GM21576 (cell line): ENCODE results near the gene SH3TC2.

Source experiments
- ATAC-seq: cut with Tn5 transposase; IDR thresholded peaks from one replicate; pipeline ENCODE4 v1.9.1; 2021; ENCODE audit warnings: mild to moderate bottlenecking, moderate library complexity; ENCODE audit not compliant: unreplicated experiment

The SH3TC2 gene

DNA sequence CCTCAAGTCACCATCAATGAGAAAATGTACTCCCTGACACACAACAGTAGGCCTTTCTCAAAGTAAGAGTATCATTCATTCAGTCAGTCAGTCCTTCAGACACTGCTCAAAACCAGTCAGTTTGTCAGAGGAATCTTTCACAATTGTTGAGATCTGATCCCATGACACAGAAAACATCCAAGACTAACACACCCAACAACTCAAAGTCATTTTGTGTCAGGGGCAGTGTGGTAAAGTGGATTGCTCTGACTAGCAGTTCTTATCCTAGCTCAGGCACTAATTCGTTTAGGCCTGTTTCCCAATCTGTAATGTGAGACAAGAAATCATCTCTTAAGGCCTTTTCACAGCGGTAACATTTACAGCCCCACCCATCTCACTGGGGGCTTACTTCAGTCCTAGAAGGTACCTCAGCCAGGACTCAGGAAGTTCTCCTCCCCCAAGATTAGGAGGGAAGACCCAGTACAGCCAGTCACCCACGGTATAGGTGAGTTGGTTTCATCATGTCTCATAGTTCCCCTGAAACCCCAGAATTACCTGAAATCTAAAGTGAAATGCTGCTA, 31.9 kb downstream of the SH3TC2 start:
- ATAC-seq = no peak

GRCh38 chr5:149030392-149030791, 32.5 kb downstream of the SH3TC2 start:
- ATAC-seq = no peak

DNA sequence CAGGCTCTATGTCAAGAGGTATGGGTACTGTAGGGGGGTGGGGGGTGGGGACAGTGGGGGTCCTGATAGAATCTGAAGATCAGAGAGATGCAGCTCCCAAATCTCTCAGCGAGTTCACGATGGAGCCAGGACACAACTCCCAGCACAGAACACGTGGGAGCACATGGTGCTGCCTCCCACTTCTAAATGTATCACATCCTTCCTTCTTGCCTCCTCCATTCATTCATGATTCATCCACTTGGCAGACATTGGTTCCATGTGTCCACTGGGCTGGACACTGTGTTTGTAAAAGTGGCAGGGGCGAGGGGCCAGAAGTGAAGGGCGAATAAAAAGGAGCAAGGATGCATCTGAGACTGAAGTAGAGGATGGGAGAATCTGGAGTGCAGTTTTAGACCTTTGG, 33.9 kb downstream of the SH3TC2 start:
- ATAC-seq = no peak

DNA sequence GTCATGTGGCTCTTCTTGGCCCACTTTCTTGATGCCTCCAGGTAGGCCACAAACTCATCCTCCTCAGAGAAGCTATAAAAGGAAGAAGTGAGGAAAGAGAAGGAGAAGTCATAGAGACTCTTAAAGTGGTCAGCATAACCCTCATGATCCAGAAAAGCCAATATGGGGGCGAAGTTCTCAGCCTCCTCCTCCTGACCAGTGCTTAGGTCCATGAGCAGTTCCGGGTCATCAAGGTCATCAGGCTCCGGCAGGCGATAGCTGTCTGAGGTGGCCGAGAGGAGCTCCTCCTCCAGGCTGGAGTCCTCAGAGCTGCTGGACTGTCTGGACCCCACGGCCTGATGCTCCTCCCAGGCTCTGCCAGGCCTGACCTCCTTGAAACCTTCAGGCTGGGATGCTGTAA, 34.7 kb downstream of the SH3TC2 start:
- ATAC-seq = no peak

DNA sequence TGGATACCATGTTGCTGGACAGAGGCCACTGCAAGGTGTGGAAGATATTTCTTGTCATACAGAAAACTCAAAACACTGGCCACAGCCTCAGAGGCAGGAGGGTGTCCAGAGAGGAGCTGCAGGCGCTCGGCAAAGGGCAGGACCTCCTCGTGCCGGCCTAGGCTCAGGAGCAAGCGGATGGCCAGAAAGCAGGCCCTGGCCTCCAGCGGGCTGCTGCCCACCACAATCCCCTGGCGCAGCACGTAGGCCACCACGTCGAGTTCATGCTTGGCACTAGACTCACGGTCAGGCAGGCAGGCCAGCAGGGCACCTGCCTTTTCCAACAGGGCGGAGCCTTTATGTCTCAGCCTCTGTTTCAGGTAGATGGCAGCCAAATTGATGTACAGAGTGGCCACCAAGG, 35.2 kb downstream of the SH3TC2 start:
- ATAC-seq = no peak

DNA sequence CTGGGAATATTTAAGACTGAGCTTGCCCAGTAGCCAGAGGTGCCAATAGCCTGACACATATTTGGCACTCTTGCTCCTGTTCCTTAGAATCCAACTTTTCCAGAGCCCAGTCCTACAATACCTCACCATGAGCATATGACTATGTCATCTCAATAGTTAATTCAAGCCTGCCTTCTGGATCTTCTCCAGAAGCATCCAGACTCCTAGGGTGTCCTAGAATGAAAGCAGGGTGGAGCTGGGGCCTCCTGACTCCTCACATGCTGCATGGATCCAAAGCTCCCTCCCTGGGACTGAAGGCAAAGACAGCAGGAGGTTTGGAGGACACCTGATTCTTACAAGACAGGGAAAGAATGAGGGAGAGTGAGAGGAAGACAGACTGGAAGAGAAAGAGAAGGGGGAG, 37.9 kb downstream of the SH3TC2 start:
- no peak for ATAC-seq

DNA sequence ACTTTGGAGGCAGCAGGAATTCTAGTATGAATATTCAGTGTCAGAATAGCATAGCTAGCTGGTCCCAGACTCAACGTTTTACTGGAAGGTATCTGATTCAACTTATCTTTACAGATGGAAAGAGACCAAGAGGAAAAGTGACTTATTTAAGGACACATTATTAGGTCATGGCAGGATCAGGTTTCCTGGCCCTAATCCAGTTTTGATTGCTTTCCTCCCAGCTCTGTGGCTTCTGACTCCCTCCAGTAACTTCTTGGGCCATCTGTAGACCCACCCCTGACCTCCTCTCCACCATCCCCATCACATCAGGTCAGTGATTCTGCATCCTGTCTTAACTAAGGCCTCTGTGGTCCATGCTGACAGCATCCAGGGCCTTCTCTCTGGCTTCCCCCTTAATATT, 38.4 kb downstream of the SH3TC2 start:
- ATAC-seq = no peak

- ATAC-seq = no peak
These were observed 40.7 kb downstream of the SH3TC2 start for GRCh38 chr5:149022200-149022599.

DNA sequence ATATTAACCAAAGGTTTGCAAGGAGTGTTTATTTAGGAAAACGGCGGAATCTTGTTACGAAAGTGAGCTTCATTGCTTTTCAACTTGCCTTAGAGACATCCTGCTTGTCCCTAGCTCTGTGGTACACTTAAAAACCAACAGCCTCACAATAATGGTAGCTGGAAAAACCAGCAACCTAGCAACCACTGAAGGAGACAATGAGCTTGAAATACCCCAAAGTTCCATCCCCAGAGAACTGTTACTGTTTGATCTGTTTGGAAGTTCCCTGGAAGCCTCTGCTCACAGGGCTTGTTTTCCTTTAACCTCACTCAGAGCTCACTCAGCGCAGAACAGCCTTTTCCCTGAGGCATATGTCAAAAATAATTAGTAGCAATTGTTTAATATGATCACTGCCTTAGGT, 43.2 kb downstream of the SH3TC2 start:
- no peak for ATAC-seq

DNA sequence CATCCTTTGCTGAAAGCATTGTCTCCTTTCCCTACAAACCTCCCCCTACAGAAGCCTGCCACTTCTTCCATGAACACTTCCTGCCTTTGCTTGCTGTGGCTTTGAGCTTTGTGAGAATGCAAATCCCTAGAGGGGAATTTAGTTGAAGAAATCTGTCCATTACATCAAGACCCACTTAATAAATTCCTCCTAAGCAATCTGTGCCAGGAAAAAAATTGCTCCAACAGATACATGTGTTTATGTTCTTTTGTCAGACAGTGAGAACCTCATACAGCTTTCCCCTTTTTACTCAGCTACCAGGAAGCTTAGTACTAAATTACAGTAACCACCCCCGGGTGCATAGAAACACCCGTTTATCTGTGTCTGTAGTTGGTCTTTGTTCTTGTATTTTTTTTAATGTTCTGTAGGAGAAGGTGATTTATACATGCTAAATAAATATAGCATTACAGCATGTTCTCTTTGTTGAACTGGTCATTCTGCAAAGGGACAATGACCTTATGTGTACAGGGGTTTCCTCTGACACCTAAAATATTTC, 43.9 kb downstream of the SH3TC2 start:
- no peak for ATAC-seq

GRCh38 chr5:149017636-149018035, 45.2 kb downstream of the SH3TC2 start:
- no peak for ATAC-seq

DNA sequence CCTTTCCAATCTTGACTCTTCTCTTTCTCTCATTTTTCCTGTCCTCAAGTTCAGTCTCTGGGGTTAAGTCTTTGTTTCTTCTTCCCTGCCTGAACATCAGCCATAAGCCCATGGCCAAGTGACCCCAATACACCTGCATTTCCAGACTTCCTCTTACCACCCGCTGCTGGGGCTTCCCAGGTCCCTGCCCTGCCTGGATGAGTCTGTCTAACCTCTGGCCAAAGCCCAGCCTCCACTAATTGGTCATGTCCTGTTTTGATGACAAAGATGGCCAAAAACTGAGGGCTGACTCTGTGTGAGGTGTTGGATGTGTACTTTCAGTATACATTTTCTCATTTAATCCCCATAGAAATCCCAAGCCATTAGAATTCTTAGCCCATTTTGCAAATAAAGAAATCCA, 47.3 kb downstream of the SH3TC2 start:
- no peak for ATAC-seq

- no peak for ATAC-seq
These were observed 47.7 kb downstream of the SH3TC2 start for GRCh38 chr5:149015126-149015525.

GRCh38 chr5:149014571-149015031, 48.3 kb downstream of the SH3TC2 start:
- no peak for ATAC-seq

- no peak for ATAC-seq
These were observed 49.1 kb downstream of the SH3TC2 start for GRCh38 chr5:149013796-149014195.

- ATAC-seq = no peak
These were observed 50.5 kb downstream of the SH3TC2 start for GRCh38 chr5:149012350-149012749.

GRCh38 chr5:149011728-149012127, 51.1 kb downstream of the SH3TC2 start:
- ATAC-seq = no peak

- ATAC-seq = no peak
These were observed 51.8 kb downstream of the SH3TC2 start for GRCh38 chr5:149011084-149011483.

DNA sequence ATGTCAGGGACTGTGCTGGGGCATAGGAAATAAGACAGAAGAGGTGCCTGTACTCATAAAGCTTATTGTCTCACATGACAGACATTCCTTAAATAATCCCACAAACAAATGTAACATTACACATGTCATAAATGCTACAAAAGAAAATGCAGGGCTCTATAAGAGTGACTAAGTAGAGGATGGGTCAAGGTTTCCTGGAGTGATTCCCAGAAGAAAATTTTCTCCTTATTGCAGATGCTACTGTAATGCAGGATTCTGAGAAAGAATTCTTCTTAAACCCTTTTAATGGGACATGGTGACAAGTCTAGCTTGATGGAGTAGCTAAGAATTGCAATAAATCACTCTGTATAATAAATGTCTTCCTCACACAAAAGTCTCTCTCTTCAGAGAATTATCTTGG, 55.7 kb downstream of the SH3TC2 start:
- no peak for ATAC-seq

GRCh38 chr5:149006426-149006825, 56.4 kb downstream of the SH3TC2 start:
- no peak for ATAC-seq

DNA sequence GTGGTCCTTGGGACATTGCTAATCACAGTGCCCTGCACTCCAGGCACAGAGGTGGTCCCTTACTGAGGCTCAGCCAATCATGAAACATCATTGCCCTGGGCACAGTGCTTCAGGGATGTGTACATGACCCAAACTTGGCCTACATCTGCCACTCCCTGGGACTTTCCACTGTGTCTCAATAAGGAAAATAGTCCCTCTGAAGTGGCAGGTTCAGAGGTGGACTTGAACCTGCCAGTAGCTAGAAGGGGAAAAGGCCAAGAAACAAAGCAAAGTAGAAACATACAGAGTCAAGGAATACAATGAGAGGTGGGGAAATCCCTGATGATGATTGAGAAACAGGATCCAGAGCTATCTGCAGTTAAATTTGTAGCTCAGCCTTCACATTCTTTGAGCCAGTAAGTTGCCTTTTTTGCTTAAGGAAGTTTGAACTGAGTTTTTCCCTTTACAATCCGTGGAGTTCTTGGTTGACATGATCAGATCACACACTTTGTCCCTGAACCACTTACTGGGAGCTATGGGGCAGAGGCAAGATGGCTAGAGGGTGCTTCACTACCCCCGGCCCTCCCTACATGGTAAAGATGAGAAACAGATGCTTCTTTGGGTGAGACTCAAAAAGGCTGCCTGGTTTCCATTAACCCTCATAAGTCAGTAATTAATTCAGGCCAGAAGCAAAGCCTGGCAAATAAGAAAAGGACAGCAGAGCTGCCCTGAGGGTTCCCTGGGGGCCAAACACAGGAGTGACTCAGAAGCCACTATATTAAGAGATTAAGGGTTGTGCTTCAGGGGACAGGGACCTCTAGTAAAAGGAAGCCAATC, 57.6 kb downstream of the SH3TC2 start:
- ATAC-seq = no peak

DNA sequence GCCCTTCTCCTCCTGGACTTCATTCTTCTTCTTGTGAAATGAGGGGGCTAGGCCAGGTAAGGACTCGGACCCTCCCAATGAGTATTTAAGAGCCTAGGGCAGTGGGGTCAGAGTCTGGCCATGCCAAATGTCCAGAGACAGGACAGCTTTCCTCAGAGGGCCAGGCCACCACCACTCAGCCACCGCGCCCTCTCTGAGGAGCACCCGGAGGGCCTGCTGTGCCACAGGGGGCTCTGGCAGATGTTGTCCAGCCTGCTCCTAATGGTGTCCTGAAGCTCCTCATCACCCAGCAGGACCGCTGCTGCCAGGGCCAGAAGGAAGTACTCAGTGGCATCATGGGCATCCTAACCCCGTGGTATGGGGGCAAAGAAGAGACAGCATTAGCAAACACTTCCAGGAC, 58.3 kb downstream of the SH3TC2 start:
- no peak for ATAC-seq
